ENCODE data around the gene TNFAIP8.

TNFAIP8 gene

GRCh38 chr5:119417891-119418605, 62.2 kb downstream of the TNFAIP8 start:
- Histone ChIP-seq H3K4me3 (ENCODE audit: low read depth, low read length) (no peak overlapping the region), H3K79me1 (ENCODE audit: low read length) (peaks cover 6% of the 10 kb centered on the region), H2BK12ac (ENCODE audit: low read length) (no peak overlapping the region), H3K14ac (ENCODE audit: low read length) (no peak overlapping the region), H3K4ac (ENCODE audit: low read depth, low read length) (no peak overlapping the region), H3K18ac (ENCODE audit: low read length) (no peak overlapping the region), H2BK5ac (ENCODE audit: low read depth, low read length, poor library complexity) (no peak overlapping the region), H3K36me3 (ENCODE audit: control insufficient read depth in 1 of 2, insufficient read depth in 2 of 2, low read length in 2 of 2) (peaks cover 1 to 2% of the 10 kb centered on the region in 2 experiments), H3K4me2 (ENCODE audit: low read length) (no peak overlapping the region), H2AK5ac (ENCODE audit: low read length) (no peak overlapping the region), H3K27me3 (ENCODE audit: insufficient read depth, low read length) (no peaks in the 10 kb centered on the region), H3K9me3 (ENCODE audit: insufficient read depth, low read depth, low read length) (no peaks in the 10 kb centered on the region), H4K12ac (ENCODE audit: low read depth, low read length) (no peak overlapping the region), H3K9ac (ENCODE audit: low read length) (no peak overlapping the region), H3K27ac (ENCODE audit: low read depth, low read length) (no peak overlapping the region), H4K91ac (ENCODE audit: low read depth, low read length) (no peak overlapping the region), H3K4me1 (ENCODE audit: control insufficient read depth in 1 of 2, insufficient read depth in 2 of 2, low read length in 2 of 2) (peaks cover 7 to 10% of the 10 kb centered on the region in 2 experiments), H3K79me2 (ENCODE audit: control insufficient read depth, insufficient read depth, low read length, poor library complexity) (no peaks in the 10 kb centered on the region), H3K23ac (ENCODE audit: low read length) (no peak overlapping the region), H2AFZ (ENCODE audit: insufficient read depth, low read length, poor library complexity) (no peak overlapping the region), H2BK120ac (ENCODE audit: insufficient read depth, low read length, poor library complexity) (no peak overlapping the region), H4K8ac (ENCODE audit: low read depth, low read length) (no peak overlapping the region)
- no CpG with 5 or more reads among the region's 5 CpGs for WGBS (ENCODE audit: extremely low coverage, insufficient coverage, insufficient read length)
- peak in 1 of 2 donors; percentile 66 for DNase-seq

GRCh38 chr5:119418606-119419100, 62.8 kb downstream of the TNFAIP8 start:
- Histone ChIP-seq H3K14ac (ENCODE audit: low read length) (no peak overlapping the region), H3K4ac (ENCODE audit: low read depth, low read length) (no peak overlapping the region), H3K36me3 (ENCODE audit: control insufficient read depth in 1 of 2, insufficient read depth in 2 of 2, low read length in 2 of 2) (peaks cover 1 to 2% of the 10 kb centered on the region in 2 experiments), H2AK5ac (ENCODE audit: low read length) (no peak overlapping the region), H3K79me1 (ENCODE audit: low read length) (peaks cover 6% of the 10 kb centered on the region), H3K23ac (ENCODE audit: low read length) (no peak overlapping the region), H2BK120ac (ENCODE audit: insufficient read depth, low read length, poor library complexity) (no peak overlapping the region), H3K4me3 (ENCODE audit: low read depth, low read length) (no peak overlapping the region), H3K9ac (ENCODE audit: low read length) (no peak overlapping the region), H3K79me2 (ENCODE audit: control insufficient read depth, insufficient read depth, low read length, poor library complexity) (no peaks in the 10 kb centered on the region), H3K27me3 (ENCODE audit: insufficient read depth, low read length) (no peaks in the 10 kb centered on the region), H2BK12ac (ENCODE audit: low read length) (no peak overlapping the region), H3K4me2 (ENCODE audit: low read length) (no peak overlapping the region), H3K27ac (ENCODE audit: low read depth, low read length) (peak overlapping the region; percentile 5), H4K8ac (ENCODE audit: low read depth, low read length) (no peak overlapping the region), H4K91ac (ENCODE audit: low read depth, low read length) (no peak overlapping the region), H2BK5ac (ENCODE audit: low read depth, low read length, poor library complexity) (no peak overlapping the region), H3K4me1 (ENCODE audit: control insufficient read depth in 1 of 2, insufficient read depth in 2 of 2, low read length in 2 of 2) (peaks cover 7 to 10% of the 10 kb centered on the region in 2 experiments), H2AFZ (ENCODE audit: insufficient read depth, low read length, poor library complexity) (no peak overlapping the region), H3K9me3 (ENCODE audit: insufficient read depth, low read depth, low read length) (no peaks in the 10 kb centered on the region), H4K12ac (ENCODE audit: low read depth, low read length) (no peak overlapping the region), H3K18ac (ENCODE audit: low read length) (no peak overlapping the region)
- WGBS (ENCODE audit: extremely low coverage, insufficient coverage, insufficient read length), result no CpG with 5 or more reads among the region's 2 CpGs
- peak in 1 of 2 donors; percentile 61 for DNase-seq

GRCh38 chr5:119420169-119420568, 64.3 kb downstream of the TNFAIP8 start:
- Histone ChIP-seq H3K36me3 (ENCODE audit: control insufficient read depth in 1 of 2, insufficient read depth in 2 of 2, low read length in 2 of 2) (peaks cover 0 to 2% of the 10 kb centered on the region in 2 experiments), H4K91ac (ENCODE audit: low read depth, low read length) (peak overlapping the region; percentile 39), H3K4me3 (ENCODE audit: low read depth, low read length) (no peak overlapping the region), H2BK120ac (ENCODE audit: insufficient read depth, low read length, poor library complexity) (peak overlapping the region; percentile 49), H3K79me2 (ENCODE audit: control insufficient read depth, insufficient read depth, low read length, poor library complexity) (no peaks in the 10 kb centered on the region), H3K27ac (ENCODE audit: low read depth, low read length) (peak overlapping the region; percentile 64), H3K4ac (ENCODE audit: low read depth, low read length) (no peak overlapping the region), H3K18ac (ENCODE audit: low read length) (peak overlapping the region; percentile 56), H3K27me3 (ENCODE audit: insufficient read depth, low read length) (no peaks in the 10 kb centered on the region), H3K79me1 (ENCODE audit: low read length) (peaks cover 6% of the 10 kb centered on the region), H4K12ac (ENCODE audit: low read depth, low read length) (no peak overlapping the region), H2AFZ (ENCODE audit: insufficient read depth, low read length, poor library complexity) (no peak overlapping the region), H3K4me1 (ENCODE audit: control insufficient read depth in 1 of 2, insufficient read depth in 2 of 2, low read length in 2 of 2) (peaks cover 7 to 10% of the 10 kb centered on the region in 2 experiments), H2BK12ac (ENCODE audit: low read length) (peak overlapping the region; percentile 86), H4K8ac (ENCODE audit: low read depth, low read length) (no peak overlapping the region), H2AK5ac (ENCODE audit: low read length) (no peak overlapping the region), H3K9me3 (ENCODE audit: insufficient read depth, low read depth, low read length) (no peaks in the 10 kb centered on the region), H3K23ac (ENCODE audit: low read length) (no peak overlapping the region), H3K4me2 (ENCODE audit: low read length) (peak overlapping the region; percentile 38), H2BK5ac (ENCODE audit: low read depth, low read length, poor library complexity) (peak overlapping the region; percentile 31), H3K9ac (ENCODE audit: low read length) (no peak overlapping the region), H3K14ac (ENCODE audit: low read length) (no peak overlapping the region)
- DNase-seq, result peak; percentile 75 to 83
- WGBS (ENCODE audit: extremely low coverage, insufficient coverage, insufficient read length), result no CpG with 5 or more reads among the region's 3 CpGs

GRCh38 chr5:119426057-119426456, 70.2 kb downstream of the TNFAIP8 start:
- H2AFZ ChIP-seq (ENCODE audit: insufficient read depth, low read length, poor library complexity), result no peak overlapping the region
- no peaks in the 10 kb centered on the region for H3K27me3 ChIP-seq (ENCODE audit: insufficient read depth, low read length)
- H3K4me1 ChIP-seq (ENCODE audit: control insufficient read depth in 1 of 2, insufficient read depth in 2 of 2, low read length in 2 of 2), result no peaks in the 10 kb centered on the region
- peaks cover 2% of the 10 kb centered on the region for H3K79me1 ChIP-seq (ENCODE audit: low read length)
- H2AK5ac ChIP-seq (ENCODE audit: low read length), result no peak overlapping the region
- H4K12ac ChIP-seq (ENCODE audit: low read depth, low read length), result no peak overlapping the region
- no peak overlapping the region for H2BK5ac ChIP-seq (ENCODE audit: low read depth, low read length, poor library complexity)
- H2BK12ac ChIP-seq (ENCODE audit: low read length), result no peak overlapping the region
- H3K27ac ChIP-seq (ENCODE audit: low read depth, low read length), result no peak overlapping the region
- H3K4me3 ChIP-seq (ENCODE audit: low read depth, low read length), result no peak overlapping the region
- H2BK120ac ChIP-seq (ENCODE audit: insufficient read depth, low read length, poor library complexity), result no peak overlapping the region
- H3K9me3 ChIP-seq (ENCODE audit: insufficient read depth, low read depth, low read length), result no peaks in the 10 kb centered on the region
- no peak overlapping the region for H3K14ac ChIP-seq (ENCODE audit: low read length)
- no peak for DNase-seq
- H3K79me2 ChIP-seq (ENCODE audit: control insufficient read depth, insufficient read depth, low read length, poor library complexity), result no peaks in the 10 kb centered on the region
- H3K4ac ChIP-seq (ENCODE audit: low read depth, low read length), result no peak overlapping the region
- no peak overlapping the region for H3K4me2 ChIP-seq (ENCODE audit: low read length)
- H3K18ac ChIP-seq (ENCODE audit: low read length), result no peak overlapping the region
- no peak overlapping the region for H4K8ac ChIP-seq (ENCODE audit: low read depth, low read length)
- no peaks in the 10 kb centered on the region for H3K36me3 ChIP-seq (ENCODE audit: control insufficient read depth in 1 of 2, insufficient read depth in 2 of 2, low read length in 2 of 2)
- no peak overlapping the region for H4K91ac ChIP-seq (ENCODE audit: low read depth, low read length)
- no peak overlapping the region for H3K9ac ChIP-seq (ENCODE audit: low read length)
- no peak overlapping the region for H3K23ac ChIP-seq (ENCODE audit: low read length)
- WGBS (ENCODE audit: extremely low coverage, insufficient coverage, insufficient read length), result no CpG with 5 or more reads among the region's 3 CpGs
